Heart left ventricle (tissue), 13 donors: Measurements from ENCODE around the gene PPT1.

Experiments
- CTCF ChIP-seq, 12 donors: fragments of 200-600 bp; sonication (generic) in 4 of 12; IDR thresholded peaks; one replicate each; pipeline versions ENCODE4 v1.5.0 to v1.8.0; 2018 to 2022; ENCODE audit warnings: antibody characterized with exemption in 12 of 12, mild to moderate bottlenecking in 5 of 12
- POLR2A ChIP-seq, 2 donors: fragments of 450-650 bp; IDR thresholded peaks; one replicate each; pipeline ENCODE4 v1.6.1; 2017; ENCODE audit warnings: antibody characterized with exemption in 2 of 2, mild to moderate bottlenecking in 2 of 2, moderate library complexity in 2 of 2
- donor health status: ischemic (EF 13 %, LVEDD 7.1; RV severe dilation, severe dysfunction).
- donor health status: DM: no; HTN: yes; CAD: no.
- donor health status: DM: no; HTN: no; CAD: no.
- donor health status: ischemic (EF 25% LVEDD 6.9; RV normal size, moderate dysfunction).
- donor health status: ischemic (EF 25% LVEDD 5.7; RV mildly dilated, moderate dysfunction).
- donor health status: ischemic (EF 35%, LVEDD 5.7; RV mildly dilated, moderate dysfunction).
- donor health status: nonischemic (EF 11% LVEDD 7.7; RV severe dilation, severe dysfunction).
- donor health status: DM: yes; HTN: yes; CAD: no.
- donor health status: PGD.
- donor health status: ischemic (EF 29% LVEDD 5.4; RV normal size, mild dysfunction).
- donor health status: nonischemic (EF 23%, LVEDD 6.1; RV moderate dilation, normal function).

DNA sequence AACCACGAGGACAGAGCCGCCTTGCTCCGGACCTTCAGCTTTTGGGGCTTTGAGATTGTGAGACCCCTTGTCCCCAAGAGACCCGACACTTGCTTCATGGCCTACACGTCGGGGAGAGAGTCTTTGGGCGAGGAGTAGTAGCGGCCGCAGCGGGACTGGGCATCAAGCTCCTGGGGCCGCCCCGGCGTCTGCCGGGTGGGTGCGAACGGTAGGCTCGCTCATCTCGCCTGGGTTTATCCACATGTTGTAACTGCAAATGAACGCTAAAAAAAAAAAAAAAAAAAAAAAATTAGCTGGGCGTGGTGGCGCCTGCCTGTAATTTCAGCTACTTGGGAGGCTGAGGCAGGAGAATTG lies 36.2 kb upstream of the PPT1 start:
- TF ChIP-seq CTCF (IDR thresholded peaks at IDR 0.05) (no peak), POLR2A (IDR thresholded peaks at IDR 0.05) (no peak)
